Middle frontal gyrus (tissue), 1 donor: ENCODE results near the gene CORO7.

Experiments used
- DNase-seq: peaks from one replicate; pipeline ENCODE4 v3.0.0-alpha.2; 2015; ENCODE audit warnings: low spot score; ENCODE audit errors: extremely low spot score

The CORO7 gene

DNA sequence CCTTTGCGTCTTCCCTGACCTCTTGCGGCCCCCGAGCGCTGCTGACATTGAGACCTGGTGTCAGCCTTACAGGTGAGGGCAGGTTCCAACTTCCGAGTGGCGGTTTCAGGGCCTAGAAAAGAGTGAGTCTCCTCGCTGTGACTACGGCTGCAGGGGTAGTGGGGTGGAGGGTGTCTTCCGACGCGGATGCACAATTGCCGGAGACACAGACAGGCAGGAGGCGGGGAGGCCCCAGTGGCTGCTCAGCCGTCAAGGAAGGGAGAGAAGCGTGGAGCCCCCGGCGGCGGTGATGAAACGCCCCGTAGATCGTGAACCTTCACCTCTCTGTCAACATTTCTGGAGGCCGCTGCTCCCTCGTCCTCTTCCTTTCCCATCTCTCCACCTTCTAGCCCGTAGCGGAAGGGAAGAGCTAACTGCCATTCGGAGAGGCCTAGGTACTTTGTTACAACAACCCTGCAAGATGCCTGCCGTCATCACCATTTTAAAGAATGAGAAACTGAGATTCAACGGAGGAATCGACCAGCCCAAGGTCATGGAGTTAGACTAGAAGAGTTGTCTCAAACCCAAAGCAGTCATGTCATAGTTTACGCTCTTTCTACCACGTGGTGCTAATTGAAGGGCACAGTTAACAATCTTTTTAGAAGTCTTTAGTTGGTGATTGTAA is 9.8 kb upstream of the CORO7 start:
- no peak for DNase-seq

DNA sequence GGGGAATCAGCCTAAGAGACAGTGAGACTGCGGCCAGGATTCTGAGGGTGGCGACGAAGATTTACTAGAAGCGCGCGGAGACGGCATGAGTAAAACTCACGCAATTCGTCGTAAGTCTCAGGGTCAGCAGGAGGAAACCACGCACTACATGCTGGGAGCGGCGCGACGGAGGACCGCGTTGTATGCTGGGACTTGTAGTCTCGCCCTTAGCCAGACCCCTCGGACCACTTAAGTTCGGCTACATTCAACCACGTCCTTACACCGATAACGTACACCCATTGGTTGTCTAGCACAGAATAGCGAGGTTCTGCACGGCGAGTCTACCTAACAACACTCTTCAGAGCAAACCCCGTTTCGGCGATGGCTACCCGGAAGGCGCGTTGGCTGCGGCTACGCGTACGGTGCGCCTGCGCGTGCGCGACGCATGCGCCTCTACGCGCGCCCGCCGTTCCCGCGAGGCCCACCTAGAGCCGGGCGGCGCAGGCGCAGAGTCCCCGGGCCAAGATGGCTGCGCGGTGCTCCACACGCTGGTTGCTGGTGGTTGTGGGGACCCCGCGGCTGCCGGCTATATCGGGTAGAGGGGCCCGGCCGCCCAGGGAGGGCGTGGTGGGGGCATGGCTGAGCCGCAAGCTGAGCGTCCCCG is 9.1 kb upstream of the CORO7 start, which contains the start of gene DNAJA3:
Gene DNAJA3, plus strand, starts transcription at position 491 of the 643 bp plus-strand sequence. Its CDS starts 14 bp downstream, at position 505.
- peak; percentile 88 for DNase-seq

DNA sequence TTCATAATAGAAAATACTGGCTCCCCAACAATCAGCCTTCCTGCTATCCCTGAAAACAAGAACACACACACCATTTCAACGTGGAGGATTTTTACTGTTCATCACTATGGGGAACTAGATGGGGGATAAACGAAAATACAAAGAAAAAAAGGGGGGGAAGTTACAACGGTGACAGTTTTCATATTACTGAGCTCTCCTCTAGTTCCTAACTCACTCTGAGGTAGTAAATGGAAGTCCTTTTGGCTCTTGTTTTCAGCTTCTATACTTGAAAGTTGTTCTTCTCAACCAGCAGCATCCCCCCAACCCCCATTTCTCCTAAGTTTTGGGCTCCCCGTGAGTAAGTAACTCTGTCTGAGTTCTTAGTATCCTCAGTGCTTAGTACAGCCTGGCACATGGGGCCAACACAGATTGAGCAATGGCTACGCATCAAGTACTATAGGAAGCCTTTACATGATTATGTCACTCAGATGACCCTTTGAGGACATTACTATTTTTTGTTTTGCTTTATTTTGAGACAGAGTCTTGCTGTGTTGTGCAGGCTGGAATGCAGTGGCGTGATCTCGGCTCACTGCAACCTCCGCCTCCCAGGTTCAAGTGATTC is 4.2 kb upstream of the CORO7 start:
- DNase-seq: no peak

DNA sequence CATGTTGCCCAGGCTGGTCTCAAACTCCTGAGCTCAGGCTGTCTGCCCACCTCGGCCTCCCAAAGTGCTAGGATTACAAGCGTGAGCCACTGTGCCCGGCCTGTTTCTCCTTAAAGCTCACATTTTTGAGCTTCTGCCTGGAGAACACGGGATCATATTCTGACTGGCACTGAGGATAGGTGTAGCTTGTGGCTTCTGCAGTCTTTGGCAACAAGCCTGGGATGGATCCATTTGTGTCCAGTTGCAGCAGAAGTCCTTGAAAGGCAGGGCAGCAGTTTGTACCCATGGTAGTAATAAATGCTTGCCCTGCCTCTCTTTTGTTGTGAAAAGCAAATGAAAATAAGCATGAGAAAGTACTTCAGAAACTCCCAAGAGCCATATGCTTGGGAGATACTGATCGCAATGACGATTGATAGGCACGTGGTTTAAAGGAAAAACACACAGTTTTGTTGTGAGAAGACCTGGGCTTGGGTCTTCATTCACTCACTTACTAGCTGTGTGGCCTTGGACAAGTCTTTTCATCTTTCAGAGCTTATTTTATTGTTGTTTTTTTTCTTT is 3.1 kb upstream of the CORO7 start:
- no peak for DNase-seq

DNA sequence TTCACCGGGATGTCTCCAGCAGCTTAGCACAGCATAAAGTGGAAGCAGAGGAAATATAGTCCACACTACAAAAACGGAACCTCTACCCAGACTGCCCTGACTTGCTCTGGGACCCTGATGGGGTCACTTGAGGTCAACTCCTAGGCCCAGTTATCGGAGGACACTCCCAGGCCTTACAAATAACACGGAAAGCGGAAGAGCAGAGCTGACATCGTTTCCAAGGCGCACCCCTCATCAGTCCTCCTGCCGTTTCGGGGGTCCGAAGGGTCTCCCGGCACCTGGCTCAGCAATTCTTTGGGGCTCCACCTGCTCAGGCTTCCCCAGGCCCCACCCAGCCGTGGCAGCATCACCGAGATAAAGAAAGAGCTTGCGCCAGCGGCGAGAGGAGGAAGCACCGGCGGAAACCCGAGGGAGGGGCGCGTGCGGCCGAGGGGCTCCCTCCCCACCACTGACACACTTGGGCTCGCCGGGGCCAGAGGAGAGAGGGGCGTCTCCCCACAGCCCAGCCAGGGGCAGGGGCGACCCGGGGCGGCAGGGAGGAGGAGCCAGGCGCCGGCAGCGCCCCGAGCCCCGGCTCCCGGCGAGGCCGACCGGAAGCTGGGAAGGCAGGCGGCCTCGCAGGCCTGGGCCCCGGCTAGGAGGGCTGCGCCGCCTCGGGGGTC is 727 bp downstream of the CORO7 start:
- no peak for DNase-seq

DNA sequence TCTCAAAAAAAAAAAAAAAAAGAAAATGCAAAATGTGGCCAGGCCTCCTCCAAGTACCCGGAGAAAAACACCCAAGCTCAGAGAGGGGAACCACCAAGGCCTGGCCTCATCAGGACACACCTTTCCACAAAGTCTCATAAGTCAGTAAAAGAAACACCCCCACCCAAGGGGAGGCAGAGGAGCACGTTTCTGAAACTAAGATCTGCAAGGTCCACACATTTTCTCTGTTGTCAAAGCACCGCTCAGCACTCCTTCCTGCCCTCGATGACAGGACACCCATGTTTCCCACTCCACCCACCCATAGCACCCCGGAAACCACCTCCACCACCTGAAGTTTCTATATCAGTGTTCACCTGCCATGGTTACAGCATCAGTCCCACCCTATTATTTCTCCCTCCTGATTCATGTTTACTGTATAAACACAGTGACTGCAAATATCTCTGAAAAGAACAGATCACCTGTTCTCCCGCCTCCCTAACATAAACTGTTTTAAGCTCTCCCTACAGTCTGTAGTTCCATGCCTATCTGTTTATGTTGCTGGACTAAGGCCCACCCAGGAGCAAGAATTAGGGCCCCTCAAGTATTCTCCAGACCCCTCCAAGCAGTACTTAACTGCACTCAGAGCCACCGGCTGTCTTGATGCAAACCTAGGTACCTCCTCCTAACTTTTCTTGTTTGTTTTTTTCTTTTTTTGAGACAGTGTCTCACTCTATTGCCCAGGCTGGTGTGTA is 2.0 kb downstream of the CORO7 start:
- DNase-seq: no peak

DNA sequence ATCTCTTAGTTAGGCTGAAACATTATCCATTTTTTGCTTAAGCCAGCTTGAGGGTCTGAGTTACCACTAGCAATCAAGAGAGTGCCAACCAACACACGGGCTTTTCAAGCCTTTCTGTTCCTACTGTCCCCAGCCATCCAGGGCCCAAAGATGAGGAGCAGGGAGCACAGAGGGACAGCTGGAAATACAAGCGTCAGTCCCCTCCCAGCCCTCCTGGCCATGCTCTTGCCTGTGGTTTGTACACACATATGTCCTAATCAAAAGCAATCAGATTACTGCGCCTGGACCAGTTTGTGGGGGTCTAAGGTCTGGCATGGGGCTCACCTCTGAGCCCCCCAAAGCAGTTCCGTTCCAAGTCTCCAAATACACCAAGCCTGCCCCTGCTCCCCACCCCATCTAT is 3.5 kb downstream of the CORO7 start:
- DNase-seq: no peak

DNA sequence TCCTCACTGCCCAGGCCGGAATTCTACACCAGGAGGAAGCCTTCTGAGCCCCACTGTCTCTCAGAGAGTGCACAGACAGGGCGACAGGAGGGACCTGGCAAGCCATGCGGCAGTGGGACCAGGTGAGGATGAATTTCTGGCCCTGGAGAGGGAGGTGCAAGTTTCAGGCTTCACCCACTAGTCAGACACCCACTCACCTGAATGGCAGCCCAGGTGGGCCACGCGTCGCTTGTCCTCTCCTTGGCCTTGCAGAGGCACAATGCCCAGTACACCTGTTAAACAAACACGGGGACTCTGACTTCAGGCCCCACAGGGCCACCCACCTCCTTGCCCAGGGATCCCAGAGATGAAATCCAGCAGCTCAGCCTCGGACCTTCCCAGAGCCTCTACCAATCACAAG is 4.2 kb downstream of the CORO7 start:
- DNase-seq: no peak

DNA sequence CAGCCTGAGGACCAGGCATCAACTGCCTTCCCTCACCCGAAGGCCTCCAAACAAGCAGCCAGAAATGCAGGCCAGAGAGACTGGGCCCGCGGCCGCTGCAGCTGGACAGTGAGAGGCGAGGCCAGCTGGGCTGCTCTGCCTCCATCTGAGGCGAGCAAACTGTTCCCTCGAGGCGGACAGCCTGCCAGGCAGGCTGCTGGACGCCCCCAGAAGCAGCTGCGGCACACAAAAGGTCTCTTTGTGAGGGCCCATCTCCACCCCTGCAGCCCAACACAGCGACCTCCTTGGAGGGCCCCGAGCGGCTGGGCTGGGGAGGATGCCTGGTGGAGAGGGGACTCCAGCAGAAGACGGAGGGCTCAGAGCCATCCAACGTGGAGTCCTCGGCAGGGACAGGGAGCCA is 4.7 kb downstream of the CORO7 start:
- DNase-seq: peak; percentile 91

DNA sequence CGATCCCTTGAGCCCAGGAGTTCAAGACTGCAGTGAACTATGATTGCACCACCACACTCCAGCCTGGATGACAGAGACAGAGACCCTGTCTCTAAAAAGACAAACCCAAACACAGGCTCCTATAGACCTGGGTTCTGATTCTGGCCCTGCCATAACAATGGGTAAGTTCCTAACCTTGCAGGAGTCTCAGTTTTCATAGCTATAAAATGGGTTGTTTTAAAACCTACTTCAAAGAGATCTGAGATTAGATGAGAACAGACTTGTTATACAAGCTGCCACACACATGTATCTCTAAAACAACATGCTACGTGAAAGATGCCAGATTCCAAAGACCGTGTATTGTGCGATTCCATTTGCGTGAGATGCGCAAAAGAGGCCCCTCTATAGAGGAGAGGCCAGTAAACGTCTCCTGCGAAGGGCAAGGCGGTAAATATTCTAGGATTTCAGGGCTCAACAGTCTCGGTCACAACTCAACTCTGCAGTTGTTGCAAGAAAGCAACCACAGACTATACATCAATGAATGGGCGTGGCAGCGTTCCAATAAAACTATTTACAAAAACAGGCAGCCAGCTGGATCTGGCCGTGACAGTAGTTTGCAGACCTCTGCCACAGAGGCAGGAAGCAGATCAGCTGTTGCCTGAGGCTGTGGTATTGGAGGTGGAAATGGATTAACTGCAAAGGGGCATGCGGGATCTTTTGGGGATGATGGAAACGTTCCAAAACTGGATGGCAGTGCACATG is 5.9 kb downstream of the CORO7 start:
- no peak for DNase-seq

DNA sequence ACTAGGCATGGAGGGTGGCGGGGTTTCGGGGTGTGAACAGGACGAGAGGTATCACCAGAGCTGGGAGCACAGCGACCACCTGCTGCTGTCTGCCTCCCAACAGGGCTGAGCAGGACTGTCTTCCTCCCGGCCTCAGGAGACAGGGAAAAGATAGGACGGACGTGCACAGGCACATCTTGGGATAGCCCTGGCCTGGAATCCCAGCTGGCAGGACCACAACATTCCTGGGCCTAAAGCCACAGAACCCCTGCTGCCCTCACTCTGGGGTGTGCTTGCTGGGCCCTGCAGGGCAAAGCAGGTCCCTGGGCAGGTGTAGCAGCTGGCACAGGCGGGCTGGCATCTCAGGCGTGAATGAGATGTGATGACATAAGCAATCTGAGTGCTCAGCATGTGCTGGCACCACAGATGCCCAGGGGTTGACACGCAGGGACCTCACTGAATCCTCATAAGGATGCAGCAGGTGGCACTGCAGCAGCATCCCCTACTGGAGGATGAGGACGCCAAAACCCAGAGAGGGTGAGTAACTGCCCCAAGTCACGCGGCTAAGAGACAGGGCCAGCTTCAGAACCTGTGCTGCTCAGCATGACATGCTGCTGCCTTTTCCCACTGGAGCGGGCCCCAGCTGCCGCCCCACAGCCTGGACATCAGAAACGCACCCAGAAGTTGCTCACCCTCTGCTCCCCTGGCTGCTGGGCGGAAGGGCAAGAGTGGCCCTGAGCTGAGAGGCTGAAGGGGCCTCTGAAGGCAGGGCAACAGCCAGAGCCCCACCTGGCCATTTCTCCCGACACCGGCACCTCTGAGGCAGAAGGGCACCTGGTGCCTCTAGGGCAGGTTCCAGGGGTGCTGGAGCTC is 7.1 kb downstream of the CORO7 start:
- DNase-seq: no peak

DNA sequence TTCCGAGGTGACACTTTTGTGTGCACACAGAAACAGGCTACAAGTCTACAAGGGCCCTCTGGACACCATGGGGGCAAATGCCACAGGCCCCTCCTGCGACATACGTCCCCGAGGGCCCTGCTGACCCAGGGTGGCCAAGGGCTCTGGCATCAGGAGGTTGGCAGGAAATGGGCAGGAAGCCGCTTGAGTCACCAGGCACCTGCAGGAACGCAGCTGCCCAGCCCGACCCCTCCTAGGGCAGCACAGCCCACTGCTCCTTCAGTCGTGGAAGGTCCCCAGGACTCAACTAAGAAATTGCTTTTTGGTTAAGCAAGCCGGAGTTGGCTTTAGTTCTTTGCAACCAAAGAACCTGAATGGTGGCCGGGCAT is 8.1 kb downstream of the CORO7 start:
- no peak for DNase-seq

DNA sequence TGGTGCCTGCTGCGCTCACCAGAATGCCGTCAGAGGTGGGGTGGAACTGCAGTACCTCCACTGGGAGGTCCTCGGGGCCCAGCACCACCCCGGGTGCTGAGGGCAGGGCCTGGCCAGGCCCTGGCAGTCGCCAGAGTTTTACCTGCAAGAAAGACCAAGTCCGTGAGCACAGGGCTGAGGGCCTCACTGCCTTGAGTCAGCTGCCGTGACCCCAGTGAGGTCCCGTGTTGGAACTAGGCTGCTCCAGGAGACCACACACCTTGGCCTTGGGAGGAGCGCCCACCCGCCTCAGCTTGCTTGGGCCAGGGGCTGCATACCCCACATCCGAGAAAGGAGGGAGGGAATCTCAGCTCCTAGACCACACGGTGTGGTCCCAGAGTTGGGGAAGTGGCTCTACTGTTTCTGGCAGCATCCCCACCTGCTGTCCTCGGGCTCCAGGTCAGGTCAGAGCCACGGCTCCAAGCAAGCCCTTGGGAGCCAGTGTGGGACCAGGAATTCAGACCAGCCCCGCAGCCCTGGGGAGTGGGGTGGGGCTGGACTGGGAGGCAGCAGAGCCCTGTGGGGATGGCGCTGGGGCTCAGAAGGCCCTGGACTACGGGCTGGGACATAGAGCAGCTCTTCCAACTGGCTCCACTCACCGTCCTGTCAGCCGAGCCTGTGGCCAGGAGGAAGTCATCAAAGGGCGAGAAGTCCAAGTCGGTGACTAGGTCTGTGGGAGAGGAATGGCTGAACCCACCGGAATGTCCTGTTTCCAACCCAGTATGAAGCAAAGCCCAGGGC is 8.7 kb downstream of the CORO7 start:
- DNase-seq: no peak

DNA sequence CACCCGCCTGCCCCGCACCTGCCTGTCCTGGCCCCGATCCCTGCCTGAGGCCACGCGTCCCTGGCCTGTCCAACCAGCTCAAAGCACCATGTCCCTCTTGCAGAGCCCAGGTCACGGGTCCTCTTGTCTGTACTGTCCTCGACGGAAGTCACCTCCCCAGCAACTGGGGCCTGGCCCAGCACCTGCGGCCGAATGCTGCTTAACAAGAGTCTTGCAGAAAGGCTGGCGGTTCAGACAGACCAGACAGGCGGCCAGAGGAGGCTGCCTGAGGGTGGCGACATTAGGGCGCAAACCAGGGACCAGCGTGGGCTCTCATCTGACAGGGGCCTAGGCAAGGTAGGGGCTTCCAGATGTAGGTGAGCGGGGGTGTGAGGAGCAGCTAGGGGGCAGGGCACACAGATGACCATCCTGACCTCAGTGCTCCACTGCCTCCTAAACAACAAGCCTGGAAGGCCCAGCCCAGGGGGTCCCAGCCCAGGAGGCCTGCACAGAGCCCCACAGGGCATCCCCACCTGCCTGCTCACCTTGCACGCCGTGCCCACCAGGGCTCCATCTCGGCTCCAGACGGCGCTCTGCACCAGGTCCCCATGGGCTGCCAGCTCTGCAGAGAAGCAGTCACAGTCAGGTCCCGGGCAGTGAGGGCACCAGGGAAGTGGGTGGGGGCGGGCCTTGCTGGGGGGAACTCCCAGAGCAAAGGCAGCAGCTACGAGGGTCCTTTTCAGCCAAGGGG is 11.3 kb downstream of the CORO7 start:
- no peak for DNase-seq

DNA sequence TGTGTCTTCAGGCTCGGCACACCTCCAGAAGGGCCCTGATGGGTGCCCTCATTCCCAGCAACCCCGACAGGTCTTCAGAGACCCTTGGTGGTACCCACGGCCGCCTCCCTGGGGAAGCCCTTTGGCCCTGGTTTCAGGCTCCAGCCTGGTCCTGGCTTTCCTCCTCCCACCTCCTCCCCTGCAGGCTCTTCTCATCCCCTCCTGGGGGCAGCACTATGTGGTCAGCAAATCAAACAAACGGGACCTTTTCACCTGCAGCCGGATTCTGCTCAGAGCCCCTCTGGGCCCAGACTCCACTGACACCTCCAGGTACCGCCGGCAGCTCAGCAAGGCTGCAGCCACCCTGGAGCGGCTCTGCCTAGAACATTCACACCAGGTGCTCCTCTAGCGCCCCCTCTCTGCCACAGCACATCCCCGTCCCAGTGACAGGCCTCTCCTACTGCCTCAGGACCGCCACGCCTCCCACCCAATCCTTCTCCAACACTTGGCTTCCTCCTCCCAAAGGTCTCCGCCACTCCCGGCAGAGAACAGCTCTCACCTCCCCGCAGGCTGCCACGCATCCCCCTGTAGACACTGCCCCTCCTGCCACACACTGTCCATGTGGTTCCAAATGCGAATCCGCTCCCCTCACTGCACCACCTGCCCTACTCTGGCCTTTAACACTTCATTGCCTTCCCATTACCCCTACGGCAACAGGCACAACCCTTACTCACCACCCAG is 12.0 kb downstream of the CORO7 start:
- no peak for DNase-seq

DNA sequence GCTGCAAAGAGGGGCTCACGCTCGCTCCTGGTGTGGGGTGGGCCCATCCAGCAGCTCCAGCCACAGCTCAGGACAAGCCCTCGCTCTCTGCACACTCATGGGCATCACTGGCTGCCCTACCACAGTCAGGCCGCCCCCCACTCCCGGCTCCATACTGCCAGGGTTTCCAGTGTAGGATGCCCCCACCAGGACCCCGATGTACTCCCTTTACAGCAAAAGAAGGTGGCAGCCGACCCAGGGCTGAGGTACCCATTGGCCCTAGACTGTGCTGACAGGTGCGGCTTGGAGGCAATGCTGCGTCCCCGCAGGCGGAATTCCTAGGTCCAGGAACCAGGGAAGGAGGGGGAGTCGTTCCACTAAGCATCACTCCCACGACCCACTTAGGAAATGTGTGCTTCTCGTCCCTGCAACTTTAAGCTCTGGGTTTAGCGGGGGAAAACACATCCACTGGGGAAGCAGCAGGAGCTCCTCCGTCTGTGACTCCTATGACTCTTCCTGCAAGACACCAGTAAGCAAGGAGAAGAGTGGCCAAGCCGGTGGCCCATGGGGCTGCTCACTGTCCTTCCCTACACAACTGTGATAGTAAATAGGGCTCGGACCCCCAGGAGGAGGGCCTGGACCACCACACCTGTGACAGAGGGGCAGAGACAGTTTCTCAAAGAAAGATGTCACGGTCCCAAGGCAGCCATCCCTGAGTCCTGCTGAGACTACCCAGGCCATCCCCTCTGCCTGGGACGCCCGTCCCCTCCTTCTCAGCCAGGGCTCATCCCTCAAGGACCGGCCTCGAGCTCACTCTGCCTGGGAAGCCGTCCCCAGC is 13.1 kb downstream of the CORO7 start:
- no peak for DNase-seq
